Natural killer cell treated with Interleukin-12 subunit alpha and Interleukin-12 subunit beta and Interleukin-15 and Interleukin-18, amount 100 ng/mL, for 72 hours (primary cell): ENCODE measurements around the gene ALDH3A2. TPM values are rescaled to one million over a fixed set of nuclear protein-coding genes. Genes with fewer than 3 reads are reported as not detected.
"Not testable (repeated sequence)": the region's sequence is repeated elsewhere in the genome, so short reads cannot be mapped to it uniquely, and the experiment has no call there.

Experiments used
- ATAC-seq, 2 donors: fragments of 150-1000 bp; cut with Tn5 transposase in 1 of 2; sonication (Bioruptor Pico), chemical (Tn5 transposase) in 1 of 2; 2 replicates each; pipeline ENCODE4 v1.10.0; 2021
- DNase-seq: peaks from one replicate; pipeline ENCODE4 v3.0.0; 2022; ENCODE audit warnings: low spot score
- H3K27ac Mint-ChIP-seq, 2 donors: 1 replicate in 1 of 2; 2 replicates in 1 of 2; pipeline ENCODE4 v1.8.0; 2022; ENCODE audit warnings: mixed read lengths in 2 of 2, mild to moderate bottlenecking in 1 of 2, moderate library complexity in 1 of 2
- H3K27me3 Mint-ChIP-seq, 2 donors: 1 replicate in 1 of 2; 2 replicates in 1 of 2; pipeline ENCODE4 v1.8.0; 2022; ENCODE audit warnings: mixed read lengths in 2 of 2
- H3K36me3 Mint-ChIP-seq: one replicate; pipeline ENCODE4 v1.8.0; 2022; ENCODE audit warnings: mixed read lengths
- H3K4me1 Mint-ChIP-seq, 2 donors: 1 replicate in 1 of 2; 2 replicates in 1 of 2; pipeline ENCODE4 v1.8.0; 2022; ENCODE audit warnings: low read depth in 2 of 2, mixed read lengths in 2 of 2, mild to moderate bottlenecking in 1 of 2
- H3K4me3 Mint-ChIP-seq: one replicate; pipeline ENCODE4 v1.8.0; 2022; ENCODE audit warnings: mixed read lengths
- H3K9me3 Mint-ChIP-seq: 2 replicates; pipeline ENCODE4 v1.8.0; 2022; ENCODE audit warnings: mixed read lengths
- total RNA-seq, 2 donors: library from RNA; stranded (reverse); gene quantifications; one replicate each; pipeline ENCODE4 v1.2.3, GENCODE V29; 2022

The ALDH3A2 gene
- total RNA-seq, 2 donors from 2014 or later = 22.3 to 31.6 TPM

DNA sequence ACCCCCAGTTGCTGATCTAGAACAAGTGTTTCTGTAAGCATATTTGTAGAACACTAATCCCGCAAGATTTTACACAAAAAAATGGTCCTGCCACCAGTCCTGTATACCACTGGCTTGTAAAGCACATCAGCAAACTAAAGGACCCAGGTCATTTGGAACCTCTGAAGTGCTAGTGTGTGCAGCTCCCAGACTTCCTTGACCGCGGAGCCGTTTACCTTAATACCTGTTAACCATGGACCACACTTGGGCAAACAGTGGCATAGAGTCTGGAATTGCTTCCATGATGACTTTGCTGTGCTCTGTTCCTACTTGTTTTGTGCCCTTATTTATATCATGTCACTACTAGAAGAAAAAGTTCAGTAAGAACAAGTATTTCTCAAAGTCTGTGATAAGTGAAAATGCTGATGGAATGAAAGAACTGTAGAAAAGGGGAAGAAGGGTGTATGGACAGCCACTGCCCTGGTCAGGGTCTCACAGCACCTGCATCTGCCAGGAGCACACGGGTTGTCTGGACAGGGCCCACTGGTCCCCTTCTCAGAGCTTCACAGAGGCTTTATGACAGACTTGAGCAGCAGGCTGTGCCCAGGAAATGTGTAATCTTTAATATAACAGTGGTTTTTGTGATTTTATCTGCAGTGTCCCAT lies 29.3 kb downstream of the ALDH3A2 start:
- Mint-ChIP-seq H3K27me3 (no peaks in the 10 kb centered on the region), H3K9me3 (no peaks in the 10 kb centered on the region), H3K36me3 (no peaks in the 10 kb centered on the region), H3K27ac (no peak overlapping the region), H3K4me3 (no peak overlapping the region), H3K4me1 (no peaks in the 10 kb centered on the region)
- ATAC-seq (no peak), DNase-seq (no peak)

DNA sequence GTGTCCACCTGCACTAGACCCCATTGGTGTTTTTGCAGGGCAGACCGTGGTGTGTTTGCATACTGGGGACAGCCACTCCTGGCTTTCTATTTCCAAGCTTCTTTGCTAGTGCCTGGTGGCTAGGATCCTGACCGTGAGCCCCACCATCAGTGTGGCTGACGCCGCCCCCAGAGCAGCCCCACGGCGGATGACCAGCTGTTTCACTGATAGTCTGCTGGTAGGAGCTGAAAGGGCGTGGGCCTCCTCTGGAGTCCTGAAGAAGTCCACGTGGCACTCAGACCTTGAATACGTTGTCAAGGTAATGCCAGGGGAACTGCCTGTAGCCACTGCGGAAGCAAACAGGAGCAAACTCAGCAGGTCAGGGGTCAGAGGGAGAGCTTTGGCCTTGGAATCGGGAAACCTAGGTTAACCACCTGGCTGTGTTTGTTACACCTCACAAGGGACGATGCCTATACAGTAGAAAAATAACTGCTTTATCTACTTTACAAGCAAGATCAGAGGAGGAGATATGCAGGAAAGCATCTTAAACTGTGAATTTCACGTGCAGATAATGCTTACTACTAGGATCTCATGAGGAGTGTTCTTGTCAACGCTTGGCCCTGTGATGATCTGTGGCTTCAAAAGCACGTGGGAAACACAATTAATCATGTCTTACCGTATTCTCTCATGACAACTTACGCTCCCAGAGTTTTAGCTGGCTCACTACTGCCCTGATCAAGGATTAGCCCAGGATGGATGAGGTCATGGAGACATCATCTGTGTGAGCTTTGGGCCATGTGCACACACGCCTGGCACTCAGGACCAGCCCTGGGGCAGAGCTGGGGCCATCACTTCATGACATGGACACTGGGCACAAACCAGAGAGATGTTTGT lies 30.3 kb downstream of the ALDH3A2 start:
- Mint-ChIP-seq H3K4me3 (no peak overlapping the region), H3K4me1 (no peaks in the 10 kb centered on the region), H3K36me3 (no peaks in the 10 kb centered on the region), H3K9me3 (no peaks in the 10 kb centered on the region), H3K27me3 (no peaks in the 10 kb centered on the region), H3K27ac (no peak overlapping the region)
- no peak for DNase-seq
- peak in 1 of 2 donors; percentile 34 for ATAC-seq

DNA sequence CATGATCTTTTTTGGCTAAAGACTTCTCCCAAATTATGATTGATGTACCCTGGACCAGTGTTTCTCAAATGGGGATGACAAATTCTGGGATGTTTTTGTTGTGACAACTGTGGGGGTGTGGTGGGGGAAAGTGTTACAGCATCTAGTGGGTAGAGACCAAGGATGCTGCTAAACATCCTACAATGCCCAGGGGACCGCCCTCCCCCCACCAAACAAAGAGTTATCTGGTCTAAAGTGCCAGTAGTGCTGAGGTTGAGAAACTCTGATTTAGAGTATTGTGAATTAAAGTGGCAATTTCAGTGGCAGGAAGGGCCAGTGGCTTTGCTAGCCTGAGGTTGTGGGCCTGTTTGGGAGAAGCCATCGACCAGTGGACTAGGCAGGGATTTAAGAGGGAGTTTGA lies 34.6 kb downstream of the ALDH3A2 start:
- ATAC-seq = no peak
- H3K4me3 Mint-ChIP-seq = no peak overlapping the region
- H3K9me3 Mint-ChIP-seq = no peaks in the 10 kb centered on the region
- no peak overlapping the region for H3K27ac Mint-ChIP-seq
- no peaks in the 10 kb centered on the region for H3K27me3 Mint-ChIP-seq
- no peaks in the 10 kb centered on the region for H3K36me3 Mint-ChIP-seq
- no peak for DNase-seq
- H3K4me1 Mint-ChIP-seq = no peaks in the 10 kb centered on the region

DNA sequence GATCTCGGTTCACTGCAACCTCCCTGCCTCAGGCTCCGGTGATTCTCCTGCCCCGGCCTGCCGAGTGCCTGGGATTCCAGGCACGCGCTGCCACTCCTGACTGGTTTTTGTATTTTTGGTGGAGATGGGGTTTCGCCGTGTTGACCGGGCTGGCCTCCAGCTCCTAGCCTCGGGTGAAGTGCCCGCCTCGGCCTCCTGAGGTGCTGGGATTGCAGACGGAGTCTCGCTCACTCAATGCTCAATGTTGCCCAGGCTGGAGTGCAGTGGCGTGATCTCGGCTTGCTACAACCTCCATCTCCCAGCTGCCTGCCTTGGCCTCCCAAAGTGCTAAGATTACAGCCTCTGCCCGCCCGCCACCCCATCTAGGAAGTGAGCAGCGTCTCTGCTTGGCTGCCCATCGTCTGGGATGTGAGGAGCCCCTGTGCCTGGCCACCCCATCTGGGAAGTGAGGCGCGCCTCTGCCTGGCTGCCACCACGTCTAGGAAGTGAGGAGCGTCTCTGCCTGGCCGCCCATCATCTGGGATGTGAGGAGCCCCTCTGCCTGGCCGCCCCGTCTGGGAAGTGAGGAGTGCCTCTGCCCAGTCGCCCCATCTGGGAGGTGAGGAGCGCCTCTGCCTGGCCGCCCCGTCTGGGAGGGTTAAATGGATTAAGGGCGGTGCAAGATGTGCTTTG lies 36.5 kb downstream of the ALDH3A2 start:
- H3K36me3 Mint-ChIP-seq, H3K9me3 Mint-ChIP-seq, DNase-seq, H3K27me3 Mint-ChIP-seq, H3K4me3 Mint-ChIP-seq, H3K4me1 Mint-ChIP-seq, H3K27ac Mint-ChIP-seq, ATAC-seq: not testable (repeated sequence)

DNA sequence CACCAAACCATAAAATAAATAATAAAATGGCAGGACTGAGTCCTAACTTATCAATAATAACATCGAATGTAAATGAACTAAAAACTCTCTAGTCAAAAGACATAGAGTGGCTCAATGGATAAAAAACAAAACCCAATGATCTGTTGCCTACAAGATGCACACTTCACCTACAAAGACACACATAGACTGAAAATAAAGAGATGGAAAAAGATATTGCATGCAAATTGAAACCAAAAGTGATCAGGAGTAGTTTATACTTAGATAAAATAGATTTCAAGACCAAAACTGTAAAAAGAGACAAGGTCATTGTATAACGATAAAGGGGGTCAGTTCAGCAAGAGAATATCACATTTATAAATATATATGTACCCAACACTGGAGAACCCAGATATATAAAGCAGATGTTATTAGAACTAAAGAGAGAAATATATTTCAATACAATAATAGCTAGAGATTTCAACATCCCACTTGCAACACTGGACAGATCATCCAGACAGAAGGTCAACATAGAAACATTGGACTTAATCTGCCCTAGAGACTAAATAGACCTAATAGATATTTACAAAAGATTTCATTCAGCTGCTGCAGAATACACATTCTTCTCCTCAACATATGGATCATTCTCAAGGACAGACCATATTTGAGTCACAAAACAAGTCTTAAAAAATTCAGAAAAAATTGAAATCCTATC lies 38.0 kb downstream of the ALDH3A2 start:
- H3K27ac Mint-ChIP-seq = no peak overlapping the region

DNA sequence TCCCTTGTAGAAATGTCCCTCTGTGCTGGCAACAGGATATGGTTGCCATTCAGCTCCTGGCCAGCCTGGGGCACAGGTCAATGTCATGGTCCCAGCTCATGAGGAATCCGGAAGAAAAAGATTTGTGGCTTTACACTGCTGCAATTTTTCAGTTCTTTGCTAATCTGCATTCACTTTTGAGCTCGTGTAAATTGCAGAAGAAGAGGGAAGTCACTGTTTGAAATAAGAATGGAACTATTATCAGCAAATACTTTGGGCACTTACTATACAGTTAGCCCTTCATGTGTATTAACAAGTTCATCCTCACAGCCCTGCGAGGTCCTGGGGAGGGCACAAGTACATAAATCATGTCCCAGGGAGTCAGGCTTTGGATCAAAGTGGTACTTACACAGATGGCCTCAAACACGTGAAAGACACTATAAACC lies 53.7 kb downstream of the ALDH3A2 start:
- Mint-ChIP-seq H3K27ac (no peak overlapping the region), H3K4me3 (no peak overlapping the region), H3K27me3 (no peaks in the 10 kb centered on the region), H3K36me3 (no peaks in the 10 kb centered on the region), H3K4me1 (no peaks in the 10 kb centered on the region), H3K9me3 (no peaks in the 10 kb centered on the region)
- no peak for DNase-seq
- ATAC-seq = no peak

More for the DNA sequence above, 38.0 kb downstream of the ALDH3A2 start:
- DNase-seq (no peak), ATAC-seq (no peak)
- H3K4me3 Mint-ChIP-seq = no peak overlapping the region
- H3K9me3 Mint-ChIP-seq = no peaks in the 10 kb centered on the region
- no peaks in the 10 kb centered on the region for H3K4me1 Mint-ChIP-seq
- H3K27me3 Mint-ChIP-seq = no peaks in the 10 kb centered on the region
- H3K36me3 Mint-ChIP-seq = no peaks in the 10 kb centered on the region

DNA sequence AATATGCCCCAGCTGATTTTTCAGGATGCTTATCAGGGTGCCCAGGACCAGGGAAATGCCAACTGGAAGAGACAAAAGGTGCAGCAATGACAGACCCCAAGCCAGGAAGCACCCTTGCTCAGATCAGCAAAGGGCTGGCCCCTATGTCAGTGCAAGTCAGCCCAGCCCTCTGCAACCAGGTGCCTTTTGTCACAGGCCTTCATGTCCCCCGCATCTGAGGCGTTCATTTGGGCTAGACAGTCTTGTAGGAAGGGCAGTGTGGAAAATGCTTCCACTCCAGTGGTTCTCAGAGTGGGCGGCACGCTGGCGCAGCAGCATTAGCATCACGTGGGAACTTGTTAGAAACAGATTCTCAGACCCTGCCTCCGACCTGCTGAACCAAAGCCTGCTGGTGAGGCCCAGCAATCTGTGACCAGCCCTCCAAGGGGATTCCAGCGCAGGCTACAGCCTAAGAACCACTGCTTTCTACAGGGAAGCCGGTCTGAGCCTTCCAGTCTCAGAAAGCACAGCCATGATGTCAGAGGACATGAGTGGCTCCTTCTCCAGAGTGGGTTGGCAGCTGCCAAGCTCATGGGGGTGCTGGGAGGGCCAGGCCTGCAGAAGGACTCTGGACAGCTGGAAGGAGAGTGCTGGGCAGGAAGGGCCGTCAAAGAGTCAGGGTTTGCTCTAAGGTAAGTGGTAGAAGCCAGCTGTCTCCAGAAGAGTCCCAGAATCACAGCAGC lies 54.7 kb downstream of the ALDH3A2 start:
- Mint-ChIP-seq H3K27me3 (no peaks in the 10 kb centered on the region), H3K36me3 (no peaks in the 10 kb centered on the region), H3K4me3 (no peak overlapping the region), H3K9me3 (no peaks in the 10 kb centered on the region), H3K27ac (no peak overlapping the region), H3K4me1 (no peaks in the 10 kb centered on the region)
- ATAC-seq = no peak
- no peak for DNase-seq

DNA sequence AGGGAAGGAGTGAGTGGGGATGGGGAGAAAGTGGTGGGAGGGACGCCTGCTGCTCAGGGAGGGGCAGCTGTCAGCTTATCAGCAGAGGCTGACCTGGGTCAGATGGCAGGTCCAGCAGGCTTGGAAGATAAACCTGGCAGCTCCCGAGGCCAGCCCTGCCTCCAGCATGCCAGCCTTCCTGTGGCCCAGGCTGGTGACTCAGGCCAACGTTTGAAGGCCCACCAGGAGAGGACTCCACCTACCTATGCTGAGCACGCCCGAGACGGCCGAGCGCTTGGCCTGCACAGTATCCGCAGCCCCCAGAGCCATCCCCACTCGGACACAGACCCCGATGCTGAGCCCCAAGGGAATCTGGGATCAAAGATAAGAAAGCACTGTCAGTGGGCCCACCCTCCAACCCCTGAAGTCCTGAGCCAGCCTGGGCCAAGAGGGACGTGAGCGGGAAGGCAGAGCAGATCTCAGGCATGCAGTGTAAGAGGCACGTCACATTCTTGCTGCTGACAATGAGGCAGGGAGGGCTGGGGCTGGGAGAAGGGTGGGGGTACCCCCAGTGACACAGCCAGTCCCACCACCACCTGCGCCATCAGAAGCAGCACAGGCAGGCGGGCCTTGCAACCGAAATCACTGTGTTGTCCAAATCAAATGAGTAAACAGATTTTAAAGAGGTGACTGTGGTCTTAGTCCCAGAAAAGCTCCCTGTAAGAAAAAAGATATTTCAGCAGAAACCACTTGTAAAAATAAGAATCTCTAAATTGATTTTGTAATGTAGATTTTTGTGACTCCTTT lies 55.5 kb downstream of the ALDH3A2 start:
- no peaks in the 10 kb centered on the region for H3K9me3 Mint-ChIP-seq
- ATAC-seq (no peak), DNase-seq (no peak)
- H3K36me3 Mint-ChIP-seq = no peaks in the 10 kb centered on the region
- H3K27me3 Mint-ChIP-seq = no peaks in the 10 kb centered on the region
- H3K4me1 Mint-ChIP-seq = no peaks in the 10 kb centered on the region
- H3K27ac Mint-ChIP-seq = no peak overlapping the region
- no peak overlapping the region for H3K4me3 Mint-ChIP-seq

DNA sequence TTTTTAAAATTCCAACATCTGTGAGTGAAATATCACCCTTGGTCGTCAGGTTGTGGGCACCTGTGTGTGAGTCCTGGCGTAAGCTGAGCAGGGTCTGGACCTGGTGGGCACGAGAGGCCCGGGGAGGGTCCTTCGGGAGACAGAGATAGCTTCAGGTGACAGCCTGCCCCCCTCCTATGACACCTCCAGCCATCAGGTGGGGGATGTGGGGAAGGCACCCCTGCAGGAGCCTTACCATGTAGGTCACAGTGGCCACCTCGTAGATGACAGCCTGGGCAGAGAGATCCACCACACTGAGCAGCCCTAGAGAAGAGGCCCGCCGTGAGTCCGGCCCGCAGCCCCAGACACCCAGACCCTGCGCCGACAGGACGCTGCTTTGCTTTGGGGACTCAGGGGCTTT lies 56.6 kb downstream of the ALDH3A2 start:
- Mint-ChIP-seq H3K9me3 (no peaks in the 10 kb centered on the region), H3K4me3 (no peak overlapping the region), H3K4me1 (no peaks in the 10 kb centered on the region), H3K27me3 (no peaks in the 10 kb centered on the region), H3K36me3 (no peaks in the 10 kb centered on the region), H3K27ac (no peak overlapping the region)
- DNase-seq = no peak
- no peak for ATAC-seq

DNA sequence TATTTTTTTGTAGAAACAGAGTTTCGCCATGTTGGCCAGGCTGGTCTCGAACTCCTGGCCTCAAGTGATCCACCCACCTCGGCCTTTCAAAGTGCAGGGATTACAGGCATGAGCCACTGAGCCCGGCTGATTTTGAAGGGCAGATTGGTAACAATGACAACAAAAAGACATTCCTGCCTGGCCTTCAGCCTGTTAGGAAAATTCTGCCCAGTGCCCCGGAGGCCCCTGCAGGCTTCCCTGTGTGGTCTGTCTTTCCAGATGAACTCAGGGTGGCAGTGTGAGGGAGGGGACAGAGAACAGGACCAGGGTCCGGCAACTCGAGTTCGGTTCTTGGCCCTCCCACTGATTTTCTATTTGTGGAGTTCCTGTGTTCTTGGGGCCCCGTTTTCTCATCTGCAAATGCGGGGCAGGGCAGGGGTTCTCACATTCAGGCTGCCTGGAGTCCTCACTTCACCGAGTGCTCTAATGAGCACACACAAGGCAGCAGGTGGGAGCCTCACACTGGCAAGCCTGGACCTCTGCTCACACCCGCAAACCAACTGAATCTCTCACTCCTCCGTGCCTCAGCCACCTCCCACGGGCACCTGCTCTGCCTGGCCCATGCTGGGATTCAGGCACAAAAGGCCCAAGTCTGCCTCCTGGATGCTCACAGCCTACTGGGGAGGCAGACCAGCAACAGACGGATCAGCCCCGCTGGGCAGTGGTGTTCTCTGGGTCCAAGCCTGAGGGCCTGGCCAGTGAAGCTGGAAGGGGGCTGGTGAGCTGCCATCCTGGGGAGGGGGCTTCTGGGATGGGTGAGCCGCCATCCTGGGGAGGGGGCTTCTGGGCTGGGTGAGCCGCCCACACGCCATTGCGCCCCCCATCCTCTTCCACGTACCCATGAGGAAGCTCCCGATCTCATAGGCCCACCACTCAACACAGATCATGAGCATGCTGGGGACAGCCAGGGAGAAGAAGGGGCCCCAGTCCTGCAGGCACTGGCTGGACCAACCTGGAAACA lies 57.5 kb downstream of the ALDH3A2 start:
- Mint-ChIP-seq H3K4me3 (no peak overlapping the region), H3K36me3 (no peaks in the 10 kb centered on the region), H3K9me3 (no peaks in the 10 kb centered on the region), H3K4me1 (no peaks in the 10 kb centered on the region), H3K27me3 (no peaks in the 10 kb centered on the region), H3K27ac (no peak overlapping the region)
- DNase-seq (no peak), ATAC-seq (no peak)

DNA sequence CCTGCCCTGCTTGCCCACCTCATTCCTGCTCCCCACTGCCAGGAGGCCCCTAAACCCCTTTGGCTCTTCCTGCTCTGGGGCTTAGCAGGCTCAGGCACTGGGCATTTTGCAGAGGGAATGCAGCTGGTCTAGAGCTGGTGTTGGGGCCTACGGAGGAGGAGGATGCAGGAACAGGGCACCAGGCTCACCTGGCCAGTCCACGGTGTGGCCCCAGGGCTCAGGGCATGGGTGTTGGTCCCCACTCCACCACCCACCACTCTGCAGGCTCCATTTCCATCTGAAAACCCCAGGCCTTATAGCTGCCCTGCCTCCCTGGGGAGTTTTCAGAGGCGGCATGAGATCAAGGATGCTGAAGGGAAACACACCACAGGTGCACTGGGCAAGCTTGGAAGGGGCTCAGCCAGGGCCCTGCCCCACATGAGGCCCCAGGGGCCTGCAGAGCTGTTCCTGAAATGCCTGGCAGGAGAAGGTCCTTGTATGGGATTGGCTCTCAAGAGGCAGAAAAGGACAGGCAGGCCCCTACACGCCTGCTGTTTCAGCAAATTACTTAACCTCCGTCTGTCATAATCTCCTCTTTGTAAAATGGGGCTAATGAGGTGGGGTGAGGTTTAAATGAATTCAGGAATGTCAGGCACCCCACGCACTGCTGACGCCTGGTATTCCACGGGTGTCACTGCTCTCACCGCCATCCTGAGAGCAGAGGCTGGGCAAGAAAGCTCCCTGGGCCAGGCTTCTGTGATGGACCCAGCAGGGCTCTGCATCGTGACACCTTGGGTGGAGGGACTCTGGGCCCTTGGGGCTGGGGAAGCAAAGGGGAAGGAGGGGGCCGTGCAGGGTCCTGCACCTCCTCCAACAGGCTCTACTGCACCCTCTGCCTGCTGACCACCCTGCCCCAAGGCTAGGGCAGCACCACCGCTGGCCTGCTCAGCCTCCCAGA lies 58.5 kb downstream of the ALDH3A2 start:
- Mint-ChIP-seq H3K4me1 (no peaks in the 10 kb centered on the region), H3K27ac (no peak overlapping the region), H3K27me3 (no peaks in the 10 kb centered on the region), H3K4me3 (no peak overlapping the region), H3K36me3 (no peaks in the 10 kb centered on the region), H3K9me3 (no peaks in the 10 kb centered on the region)
- DNase-seq (no peak), ATAC-seq (peak in 1 of 2 donors; percentile 4)
